ENCODE results near the gene MDH1B.

GRCh38 chr2:206765242-206766056 lies at the start of gene MDH1B, which contains the start of gene FASTKD2:
- TF ChIP-seq REST (IDR thresholded peaks at IDR 0.05; ENCODE audit: insufficient read depth in 1 of 2, low read depth in 2 of 2, low read length in 2 of 2) (peak in 1 of 2 experiments; percentile 36; a peak in 1 of 4 replicates), POLR2AphosphoS5 (IDR thresholded peaks at IDR 0.05; ENCODE audit: low read depth, low read length) (peak; percentile 81)
